HepG2 (cell line): ENCODE measurements around the gene CPE. TPM values are rescaled to one million over a fixed set of nuclear protein-coding genes. Genes with fewer than 3 reads are reported as not detected.

Source experiments
- ATF4 ChIP-seq, 2 experiments: fragments of 450-650 bp in 1 of 2; sonication (generic) in 1 of 2; formaldehyde crosslinking; IDR thresholded peaks; 2 replicates each; pipeline versions ENCODE4 v1.5.0 to v1.8.0; 2020 to 2022; ENCODE audit warnings: mild to moderate bottlenecking in 1 of 2, missing genetic modification reagents in 1 of 2
- CREBL2 ChIP-seq: sonication (generic); formaldehyde crosslinking; IDR thresholded peaks from 2 replicates; pipeline ENCODE4 v1.8.1; 2023; ENCODE audit warnings: missing genetic modification reagents, mild to moderate bottlenecking, borderline replicate concordance
- DMAP1 ChIP-seq: IDR thresholded peaks from 2 replicates; pipeline ENCODE4 v1.6.1; 2016
- GATAD2A ChIP-seq: IDR thresholded peaks from 2 replicates; pipeline ENCODE4 v1.6.1; 2016
- HNRNPH1 ChIP-seq: fragments of 200-400 bp; formaldehyde crosslinking; optimal IDR thresholded peaks from 2 replicates; pipeline ENCODE3; 2017; ENCODE audit warnings: mild to moderate bottlenecking, low read depth, low read length
- MAFG ChIP-seq: sonication (generic); formaldehyde crosslinking; IDR thresholded peaks from 2 replicates; pipeline ENCODE4 v1.5.1; 2020; ENCODE audit warnings: mild to moderate bottlenecking, missing genetic modification reagents
- NFE2L2 ChIP-seq: fragments of 150-350 bp; IDR thresholded peaks from 2 replicates; pipeline ENCODE4 v1.6.1; 2014; ENCODE audit warnings: low read length
- PAF1 ChIP-seq: IDR thresholded peaks from 2 replicates; pipeline ENCODE4 v1.6.1; 2016; ENCODE audit warnings: missing genetic modification reagents, missing compliant biosample characterization
- POLR2A ChIP-seq, 2 experiments: IDR thresholded peaks; 2 replicates each; pipeline ENCODE4 v1.6.1; 2011; ENCODE audit warnings: low read depth in 2 of 2, low read length in 2 of 2, mild to moderate bottlenecking in 1 of 2, moderate library complexity in 1 of 2; ENCODE audit not compliant: insufficient read depth in 1 of 2
- SAFB2 ChIP-seq: sonication (generic); formaldehyde crosslinking; IDR thresholded peaks from 2 replicates; pipeline ENCODE4 v1.5.1; 2020; ENCODE audit warnings: missing genetic modification reagents, low read depth, mild to moderate bottlenecking, borderline replicate concordance
- SUZ12 ChIP-seq: fragments of 150-350 bp; IDR thresholded peaks from 2 replicates; pipeline ENCODE4 v1.6.1; 2014; ENCODE audit warnings: low read depth, low read length
- TMF1 ChIP-seq: sonication (generic); formaldehyde crosslinking; IDR thresholded peaks from 2 replicates; pipeline ENCODE4 v1.8.1; 2022; ENCODE audit warnings: low read depth, missing genetic modification reagents
- YEATS4 ChIP-seq: sonication (generic); formaldehyde crosslinking; IDR thresholded peaks from 2 replicates; pipeline ENCODE4 v1.4.0; 2020; ENCODE audit warnings: missing genetic modification reagents, borderline replicate concordance
- ZNF251 ChIP-seq: sonication (generic); formaldehyde crosslinking; IDR thresholded peaks from 2 replicates; pipeline ENCODE4 v1.9.0; 2021; ENCODE audit warnings: mild to moderate bottlenecking, missing genetic modification reagents
- ZNF264 ChIP-seq: sonication (generic); formaldehyde crosslinking; IDR thresholded peaks from 2 replicates; pipeline ENCODE4 v1.4.0; 2020; ENCODE audit warnings: missing genetic modification reagents
- ZNF280B ChIP-seq: sonication (generic); formaldehyde crosslinking; IDR thresholded peaks from 2 replicates; pipeline ENCODE4 v1.5.0; 2020; ENCODE audit warnings: missing genetic modification reagents, mild to moderate bottlenecking, borderline replicate concordance
- ZNF639 ChIP-seq: conservative IDR thresholded peaks from 2 replicates; pipeline ENCODE4 v1.6.1; 2018; ENCODE audit warnings: missing genetic modification reagents
- ZNF724P ChIP-seq: sonication (generic); formaldehyde crosslinking; IDR thresholded peaks from 2 replicates; pipeline ENCODE4 v1.8.0; 2022; ENCODE audit warnings: missing genetic modification reagents, borderline replicate concordance
- ZNF749 ChIP-seq: sonication (generic); formaldehyde crosslinking; IDR thresholded peaks from 2 replicates; pipeline ENCODE4 v1.8.0; 2022; ENCODE audit warnings: mild to moderate bottlenecking, missing genetic modification reagents, moderate library complexity, borderline replicate concordance
- polyA plus RNA-seq, 8 experiments: library from polyadenylated mRNA; depleted of rRNA in 3 of 8; stranded (reverse) in 7 of 8; unstranded in 1 of 8; fragments of >200 nt; fragmentation: Illumina TruSeq in 4 of 8; extraction: Trizol in 4 of 8; gene quantifications; 2 replicates each; pipeline versions ENCODE4 v1.2.1 to v1.2.3, GENCODE V29; 2011 to 2016; ENCODE audit warnings: low read depth in 4 of 8, missing spikeins in 1 of 8, mixed read lengths in 1 of 8; ENCODE audit not compliant: insufficient read depth in 1 of 8
- total RNA-seq, 5 experiments: library from RNA; depleted of rRNA; stranded (reverse); fragments of >200 nt; fragmentation: Illumina TruSeq; extraction: Trizol; gene quantifications; 2 replicates each; pipeline ENCODE4 v1.2.3, GENCODE V29; 2016; ENCODE audit warnings: low read depth in 1 of 5
- TF ChIP-seq, protein P1 (sequence below): sonication (generic); formaldehyde crosslinking; IDR thresholded peaks from 2 replicates; pipeline ENCODE4 v1.4.0; 2020; ENCODE audit warnings: missing genetic modification reagents, borderline replicate concordance
- TF ChIP-seq, protein P2 (sequence below): sonication (generic); formaldehyde crosslinking; IDR thresholded peaks from 2 replicates; pipeline ENCODE4 v1.8.1; 2023; ENCODE audit warnings: mild to moderate bottlenecking, inconsistent platforms, moderate library complexity, missing genetic modification reagents, borderline replicate concordance
- TF ChIP-seq, protein P3 (sequence below): IDR thresholded peaks from 2 replicates; pipeline ENCODE4 v1.6.1; 2016; ENCODE audit warnings: missing compliant biosample characterization, missing genetic modification reagents, borderline replicate concordance

CPE gene
- total and polyA plus RNA-seq, 2 of the 13 experiments (the other 11 are each of a cell fraction or from before 2014, with no cell fraction given): 268 to 852 TPM

DNA sequence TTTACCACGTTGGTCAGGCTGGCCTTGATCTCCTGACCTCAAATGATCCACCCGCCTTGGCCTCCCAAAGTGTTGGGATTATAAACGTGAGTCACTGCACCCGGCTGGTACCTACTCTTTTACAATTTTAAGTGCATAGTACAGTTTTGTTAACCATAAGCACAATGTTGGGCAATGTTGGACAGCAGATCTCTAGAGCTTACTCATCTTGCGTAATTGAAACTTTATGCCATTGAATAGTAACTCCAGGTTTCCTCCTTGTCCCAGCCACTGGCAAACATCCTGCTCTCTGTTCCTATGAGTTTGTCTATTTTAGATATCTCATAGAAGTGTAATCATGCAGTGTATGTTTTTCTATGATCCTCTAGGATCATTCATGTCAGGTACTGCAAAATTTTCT is 9.3 kb upstream of the CPE start (continued):
- peak; percentile 62; the same call in 1 of the 2 replicates for TF ChIP-seq ZNF264 (CRISPR knock-in tag)
- no peak for TF ChIP-seq TMF1 (CRISPR knock-in tag)
- TF ChIP-seq PAF1 (CRISPR knock-in tag): no peak
- TF ChIP-seq ATF4 (CRISPR knock-in tag; IDR thresholded peaks at IDR 0.05): peak in 1 of 2 experiments; percentile 95; a peak in 2 of 4 replicates
- no peak for TF ChIP-seq ZNF639 (CRISPR knock-in tag)
- TF ChIP-seq MAFG (CRISPR knock-in tag): no peak
- TF ChIP-seq, protein P1, sequence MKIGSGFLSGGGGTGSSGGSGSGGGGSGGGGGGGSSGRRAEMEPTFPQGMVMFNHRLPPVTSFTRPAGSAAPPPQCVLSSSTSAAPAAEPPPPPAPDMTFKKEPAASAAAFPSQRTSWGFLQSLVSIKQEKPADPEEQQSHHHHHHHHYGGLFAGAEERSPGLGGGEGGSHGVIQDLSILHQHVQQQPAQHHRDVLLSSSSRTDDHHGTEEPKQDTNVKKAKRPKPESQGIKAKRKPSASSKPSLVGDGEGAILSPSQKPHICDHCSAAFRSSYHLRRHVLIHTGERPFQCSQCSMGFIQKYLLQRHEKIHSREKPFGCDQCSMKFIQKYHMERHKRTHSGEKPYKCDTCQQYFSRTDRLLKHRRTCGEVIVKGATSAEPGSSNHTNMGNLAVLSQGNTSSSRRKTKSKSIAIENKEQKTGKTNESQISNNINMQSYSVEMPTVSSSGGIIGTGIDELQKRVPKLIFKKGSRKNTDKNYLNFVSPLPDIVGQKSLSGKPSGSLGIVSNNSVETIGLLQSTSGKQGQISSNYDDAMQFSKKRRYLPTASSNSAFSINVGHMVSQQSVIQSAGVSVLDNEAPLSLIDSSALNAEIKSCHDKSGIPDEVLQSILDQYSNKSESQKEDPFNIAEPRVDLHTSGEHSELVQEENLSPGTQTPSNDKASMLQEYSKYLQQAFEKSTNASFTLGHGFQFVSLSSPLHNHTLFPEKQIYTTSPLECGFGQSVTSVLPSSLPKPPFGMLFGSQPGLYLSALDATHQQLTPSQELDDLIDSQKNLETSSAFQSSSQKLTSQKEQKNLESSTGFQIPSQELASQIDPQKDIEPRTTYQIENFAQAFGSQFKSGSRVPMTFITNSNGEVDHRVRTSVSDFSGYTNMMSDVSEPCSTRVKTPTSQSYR: peak; percentile 35; the same call in 1 of the 2 replicates
- TF ChIP-seq CREBL2 (CRISPR knock-in tag): no peak
- no peak for TF ChIP-seq SUZ12
- peak; percentile 46; the same call in 1 of the 2 replicates for TF ChIP-seq DMAP1 (CRISPR knock-in tag)
- TF ChIP-seq HNRNPH1: no peak
- peak; percentile 98 for TF ChIP-seq GATAD2A (CRISPR knock-in tag)
- no peak; the same call in 1 of the 2 replicates for TF ChIP-seq SAFB2 (CRISPR knock-in tag)
- no peak for TF ChIP-seq ZNF251
- no peak for TF ChIP-seq POLR2A (IDR thresholded peaks at IDR 0.05; ENCODE audit: insufficient read depth in 1 of 2, low read depth in 2 of 2, low read length in 2 of 2)
- peak; percentile 55; the same call in 1 of the 2 replicates for TF ChIP-seq YEATS4
- TF ChIP-seq ZNF280B (CRISPR knock-in tag): no peak
- TF ChIP-seq, protein P2, sequence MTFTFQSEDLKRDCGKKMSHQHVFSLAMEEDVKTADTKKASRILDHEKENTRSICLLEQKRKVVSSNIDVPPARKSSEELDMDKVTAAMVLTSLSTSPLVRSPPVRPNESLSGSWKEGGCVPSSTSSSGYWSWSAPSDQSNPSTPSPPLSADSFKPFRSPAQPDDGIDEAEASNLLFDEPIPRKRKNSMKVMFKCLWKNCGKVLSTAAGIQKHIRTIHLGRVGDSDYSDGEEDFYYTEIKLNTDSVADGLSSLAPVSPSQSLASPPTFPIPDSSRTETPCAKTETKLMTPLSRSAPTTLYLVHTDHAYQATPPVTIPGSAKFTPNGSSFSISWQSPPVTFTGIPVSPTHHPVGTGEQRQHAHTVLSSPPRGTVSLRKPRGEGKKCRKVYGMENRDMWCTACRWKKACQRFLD: no peak
- TF ChIP-seq NFE2L2: no peak
- no peak for TF ChIP-seq ZNF749 (CRISPR knock-in tag)
- TF ChIP-seq ZNF724P: no peak
- TF ChIP-seq, protein P3, sequence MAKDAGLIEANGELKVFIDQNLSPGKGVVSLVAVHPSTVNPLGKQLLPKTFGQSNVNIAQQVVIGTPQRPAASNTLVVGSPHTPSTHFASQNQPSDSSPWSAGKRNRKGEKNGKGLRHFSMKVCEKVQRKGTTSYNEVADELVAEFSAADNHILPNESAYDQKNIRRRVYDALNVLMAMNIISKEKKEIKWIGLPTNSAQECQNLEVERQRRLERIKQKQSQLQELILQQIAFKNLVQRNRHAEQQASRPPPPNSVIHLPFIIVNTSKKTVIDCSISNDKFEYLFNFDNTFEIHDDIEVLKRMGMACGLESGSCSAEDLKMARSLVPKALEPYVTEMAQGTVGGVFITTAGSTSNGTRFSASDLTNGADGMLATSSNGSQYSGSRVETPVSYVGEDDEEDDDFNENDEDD (CRISPR knock-in tag): peak; percentile 27; the same call in 1 of the 2 replicates
